Stimulated activated naive CD4-positive, alpha-beta T cell treated with Interleukin-2 at 50 U/mL for 16 hours (primary cell): ENCODE data around the gene SCP2.

Experiments used
- DNase-seq: peaks from one replicate; lab custom pipeline; 2025; lab: John Stamatoyannopoulos, UW

SCP2 gene

GRCh38 chr1:52927212-52928014 is at the start of gene SCP2:
Gene SCP2 (plus strand): TSS chr1:52927276. CDS start chr1:52927397, 121 bp downstream.
- DNase-seq: peak; percentile 62

GRCh38 chr1:52877554-52877953 is 49.5 kb upstream of the SCP2 start:
- DNase-seq: no peak

GRCh38 chr1:52880206-52880605 is 46.9 kb upstream of the SCP2 start:
- DNase-seq: no peak

GRCh38 chr1:52887483-52887882 is 39.6 kb upstream of the SCP2 start:
- no peak for DNase-seq

GRCh38 chr1:52892424-52893215 is 34.5 kb upstream of the SCP2 start:
- DNase-seq: no peak

- no peak for DNase-seq
Measured at GRCh38 chr1:52899445-52899894, 27.6 kb upstream of the SCP2 start.

GRCh38 chr1:52900402-52900801 is 26.7 kb upstream of the SCP2 start:
- no peak for DNase-seq

GRCh38 chr1:52901384-52901783 is 25.7 kb upstream of the SCP2 start:
- no peak for DNase-seq

GRCh38 chr1:52904208-52904926 is 22.7 kb upstream of the SCP2 start:
- no peak for DNase-seq

GRCh38 chr1:52904927-52905698 is 22.0 kb upstream of the SCP2 start:
- DNase-seq: no peak

- DNase-seq: no peak
Measured at GRCh38 chr1:52906135-52906603, 20.9 kb upstream of the SCP2 start.

GRCh38 chr1:52907068-52907811 is 19.8 kb upstream of the SCP2 start:
- no peak for DNase-seq

- DNase-seq: no peak
Measured at GRCh38 chr1:52907812-52908153, 19.3 kb upstream of the SCP2 start.

- DNase-seq: no peak
Measured at GRCh38 chr1:52911541-52911940, 15.5 kb upstream of the SCP2 start.

- no peak for DNase-seq
Measured at GRCh38 chr1:52913014-52913413, 14.1 kb upstream of the SCP2 start.

GRCh38 chr1:52913537-52913936 is 13.5 kb upstream of the SCP2 start:
- no peak for DNase-seq

GRCh38 chr1:52914463-52914862 is 12.6 kb upstream of the SCP2 start:
- no peak for DNase-seq

- DNase-seq: no peak
Measured at GRCh38 chr1:52915211-52915854, 11.7 kb upstream of the SCP2 start.

GRCh38 chr1:52915855-52916220 is 11.2 kb upstream of the SCP2 start:
- DNase-seq: no peak

GRCh38 chr1:52916241-52916975 is 10.7 kb upstream of the SCP2 start:
- no peak for DNase-seq
